MM.1S (cell line): ENCODE results near the gene HACE1.
"Not testable (repeated sequence)": the region's sequence is repeated elsewhere in the genome, so short reads cannot be mapped to it uniquely, and the experiment has no call there.

Experiments used
- DNase-seq: peaks from one replicate; pipeline ENCODE4 v3.0.0-alpha.2; 2015
- H2AFZ ChIP-seq: fragments of 300-600 bp; sonication (generic); 2 replicates; pipeline ENCODE4 v1.6.0; 2016; ENCODE audit warnings: antibody characterized with exemption, low read length
- H3F3A ChIP-seq: fragments of 300-600 bp; sonication (generic); 2 replicates; pipeline ENCODE4 v1.6.1; 2016; ENCODE audit warnings: mild to moderate bottlenecking, antibody characterized with exemption, low read length, moderate library complexity, mixed read lengths; ENCODE audit not compliant: insufficient read depth
- H3K27ac ChIP-seq: fragments of 300-600 bp; sonication (generic); 2 replicates; pipeline ENCODE4 v1.5.1; 2016; ENCODE audit warnings: mild to moderate bottlenecking, low read length
- H3K27me3 ChIP-seq: fragments of 300-600 bp; sonication (generic); replicated peaks from 2 replicates; pipeline ENCODE4 v1.6.0; 2016; ENCODE audit warnings: low read length; ENCODE audit not compliant: insufficient read depth
- H3K36me3 ChIP-seq: fragments of 300-600 bp; sonication (generic); replicated peaks from 2 replicates; pipeline ENCODE4 v1.6.1; 2016; ENCODE audit warnings: mild to moderate bottlenecking, low read length, mixed read lengths; ENCODE audit not compliant: insufficient read depth
- H3K4me1 ChIP-seq: fragments of 300-600 bp; sonication (generic); 2 replicates; pipeline ENCODE4 v1.6.1; 2016; ENCODE audit warnings: low read length, mixed read lengths
- H3K4me2 ChIP-seq: fragments of 300-600 bp; sonication (generic); 2 replicates; pipeline ENCODE4 v1.6.0; 2016; ENCODE audit warnings: low read depth, low read length
- H3K4me3 ChIP-seq: fragments of 300-600 bp; sonication (generic); 2 replicates; pipeline ENCODE4 v1.5.1; 2016; ENCODE audit warnings: low read length, mixed read lengths
- H3K79me2 ChIP-seq: fragments of 300-600 bp; sonication (generic); 2 replicates; pipeline ENCODE4 v1.6.1; 2016; ENCODE audit warnings: mixed run types, low read length, mixed read lengths
- H3K9ac ChIP-seq: fragments of 300-600 bp; sonication (generic); 2 replicates; pipeline ENCODE4 v1.6.1; 2016; ENCODE audit warnings: low read length, mixed read lengths
- H3K9me2 ChIP-seq: fragments of 300-600 bp; sonication (generic); replicated peaks from 2 replicates; pipeline ENCODE4 v1.6.1; 2016; ENCODE audit warnings: mild to moderate bottlenecking, low read length, mixed read lengths; ENCODE audit not compliant: insufficient read depth
- H3K9me3 ChIP-seq: fragments of 300-600 bp; sonication (generic); replicated peaks from 2 replicates; pipeline ENCODE4 v1.6.1; 2016; ENCODE audit warnings: mild to moderate bottlenecking, low read length, mixed read lengths; ENCODE audit not compliant: insufficient read depth
- H4K20me1 ChIP-seq: fragments of 300-600 bp; sonication (generic); 2 replicates; pipeline ENCODE4 v1.6.1; 2016; ENCODE audit warnings: mild to moderate bottlenecking, low read length, moderate library complexity, mixed read lengths; ENCODE audit not compliant: insufficient read depth
- EZH2 ChIP-seq: fragments of 300-600 bp; sonication (generic); optimal IDR thresholded peaks from 2 replicates; pipeline ENCODE3; 2017; ENCODE audit warnings: low read depth, mild to moderate bottlenecking, antibody characterized with exemption, low read length, mixed read lengths
- EZH2phosphoT487 ChIP-seq: fragments of 300-600 bp; sonication (generic); IDR thresholded peaks from 2 replicates; pipeline ENCODE4 v1.6.1; 2018; ENCODE audit warnings: antibody characterized with exemption, low read length
- TF ChIP-seq, protein P1 (sequence below): fragments of 300-600 bp; sonication (generic); IDR thresholded peaks from 2 replicates; pipeline ENCODE4 v1.5.1; 2016; ENCODE audit warnings: antibody characterized with exemption, low read length, mixed read lengths

Gene HACE1

DNA sequence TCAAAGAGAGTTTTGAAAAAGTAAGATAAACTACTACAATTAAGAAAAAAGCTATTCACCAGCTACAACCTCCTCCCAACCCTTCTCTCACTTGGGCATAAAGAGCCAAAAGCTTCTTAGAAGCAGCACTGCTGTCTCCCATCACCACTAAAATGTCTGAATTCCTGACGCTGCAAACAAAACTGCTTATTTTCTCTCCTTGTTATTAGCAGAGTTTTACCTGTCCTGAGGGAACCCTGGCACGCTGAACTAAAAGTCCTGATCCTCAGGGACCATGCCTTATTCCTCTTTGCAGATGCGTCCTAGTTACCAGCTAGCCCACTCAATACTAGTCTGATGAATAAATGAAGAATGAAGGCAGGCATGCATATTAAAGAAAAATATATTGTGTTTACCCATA is 1.1 kb downstream of the HACE1 start:
- Histone ChIP-seq H3K9me3 (no peaks in the 10 kb centered on the region), H3K4me3 (peak overlapping the region; percentile 78), H3K36me3 (no peaks in the 10 kb centered on the region), H2AFZ (peak overlapping the region; percentile 94), H3K4me1 (peaks cover 5% of the 10 kb centered on the region), H3K9ac (peak overlapping the region; percentile 74; the same call in 1 of the 2 replicates), H4K20me1 (no peaks in the 10 kb centered on the region), H3K4me2 (peak overlapping the region; percentile 44), H3K79me2 (0 out of 2 replicates have a peak, but pooled peaks cover 3% of the 10 kb centered on the region), H3F3A (no peaks in the 10 kb centered on the region), H3K27ac (no peak overlapping the region), H3K9me2 (no peaks in the 10 kb centered on the region), H3K27me3 (no peaks in the 10 kb centered on the region)
- TF ChIP-seq EZH2phosphoT487 (no peak), EZH2 (no peak)
- TF ChIP-seq, protein P1, sequence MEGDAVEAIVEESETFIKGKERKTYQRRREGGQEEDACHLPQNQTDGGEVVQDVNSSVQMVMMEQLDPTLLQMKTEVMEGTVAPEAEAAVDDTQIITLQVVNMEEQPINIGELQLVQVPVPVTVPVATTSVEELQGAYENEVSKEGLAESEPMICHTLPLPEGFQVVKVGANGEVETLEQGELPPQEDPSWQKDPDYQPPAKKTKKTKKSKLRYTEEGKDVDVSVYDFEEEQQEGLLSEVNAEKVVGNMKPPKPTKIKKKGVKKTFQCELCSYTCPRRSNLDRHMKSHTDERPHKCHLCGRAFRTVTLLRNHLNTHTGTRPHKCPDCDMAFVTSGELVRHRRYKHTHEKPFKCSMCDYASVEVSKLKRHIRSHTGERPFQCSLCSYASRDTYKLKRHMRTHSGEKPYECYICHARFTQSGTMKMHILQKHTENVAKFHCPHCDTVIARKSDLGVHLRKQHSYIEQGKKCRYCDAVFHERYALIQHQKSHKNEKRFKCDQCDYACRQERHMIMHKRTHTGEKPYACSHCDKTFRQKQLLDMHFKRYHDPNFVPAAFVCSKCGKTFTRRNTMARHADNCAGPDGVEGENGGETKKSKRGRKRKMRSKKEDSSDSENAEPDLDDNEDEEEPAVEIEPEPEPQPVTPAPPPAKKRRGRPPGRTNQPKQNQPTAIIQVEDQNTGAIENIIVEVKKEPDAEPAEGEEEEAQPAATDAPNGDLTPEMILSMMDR, result no peak
- DNase-seq, result no peak

DNA sequence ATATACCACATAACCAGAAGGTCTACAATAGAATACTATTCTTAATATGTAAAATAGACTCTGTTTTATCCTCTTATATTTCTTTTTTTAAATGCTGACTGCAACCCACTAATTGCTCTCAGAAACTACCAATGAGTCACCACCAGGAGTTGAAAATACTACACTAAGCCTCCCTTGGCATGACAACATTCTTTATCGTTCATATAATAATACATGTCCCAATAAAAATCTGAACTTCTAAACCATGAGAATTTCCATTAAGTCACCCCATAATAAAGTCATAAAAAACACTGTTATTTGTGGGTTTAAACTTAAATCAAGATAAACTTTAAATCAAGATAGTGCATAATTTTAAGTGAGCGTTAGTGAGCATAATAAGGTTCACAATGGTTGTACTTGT is 4.2 kb downstream of the HACE1 start:
- Histone ChIP-seq H4K20me1 (no peaks in the 10 kb centered on the region), H3K9me3 (no peaks in the 10 kb centered on the region), H3K4me2 (no peak overlapping the region), H3F3A (no peaks in the 10 kb centered on the region), H3K9ac (no peak overlapping the region), H3K9me2 (no peaks in the 10 kb centered on the region), H3K27me3 (no peaks in the 10 kb centered on the region), H3K79me2 (0 out of 2 replicates have a peak, but pooled peaks cover 3% of the 10 kb centered on the region), H2AFZ (no peak overlapping the region), H3K4me3 (no peak overlapping the region), H3K4me1 (peaks cover 5% of the 10 kb centered on the region), H3K36me3 (no peaks in the 10 kb centered on the region), H3K27ac (no peak overlapping the region)
- DNase-seq, result no peak
- TF ChIP-seq EZH2phosphoT487, result no peak
- no peak for TF ChIP-seq EZH2
- TF ChIP-seq, protein P1, result no peak

DNA sequence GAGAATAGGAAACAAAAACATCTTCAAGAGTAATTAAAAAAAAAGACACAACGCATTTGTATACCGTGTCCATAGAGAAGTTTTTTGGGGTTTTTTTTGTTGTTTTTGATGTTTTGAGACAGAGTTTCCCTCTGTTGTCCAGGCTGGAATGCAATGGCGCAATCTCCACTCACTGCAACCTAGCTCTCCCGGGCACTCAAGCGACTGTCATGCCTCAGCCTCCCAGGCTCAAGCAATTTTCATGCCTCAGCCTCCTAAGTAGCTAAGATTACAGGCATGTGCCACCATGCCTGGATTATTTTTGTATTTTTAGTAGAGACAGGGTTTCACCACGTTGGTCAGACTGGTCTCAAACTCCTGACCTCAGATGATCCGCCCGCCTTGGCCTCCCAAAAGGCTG is 12.0 kb downstream of the HACE1 start:
- not testable (repeated sequence) for DNase-seq, H4K20me1 ChIP-seq, H3K4me1 ChIP-seq, H3K27ac ChIP-seq, H3F3A ChIP-seq, H3K79me2 ChIP-seq, H3K4me3 ChIP-seq, H3K9me2 ChIP-seq, H2AFZ ChIP-seq, H3K4me2 ChIP-seq, H3K9ac ChIP-seq, H3K27me3 ChIP-seq, H3K9me3 ChIP-seq, H3K36me3 ChIP-seq

DNA sequence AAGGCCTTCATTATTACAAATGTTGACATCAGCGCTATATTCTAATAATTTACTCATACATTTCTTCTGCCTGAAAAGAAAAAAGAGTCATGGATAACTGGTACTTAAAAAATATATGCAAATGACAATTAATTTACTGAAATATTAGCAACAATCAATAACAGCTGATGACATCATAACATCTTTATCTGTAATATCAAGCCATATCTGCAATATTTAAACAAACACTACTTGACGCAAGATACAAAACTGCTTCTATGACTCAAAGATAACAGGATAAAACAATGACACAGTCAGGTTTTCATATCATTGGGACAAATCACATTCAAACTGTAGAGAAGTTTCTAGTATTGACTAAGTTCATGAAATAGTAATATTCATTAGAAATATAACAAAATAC is 16.5 kb downstream of the HACE1 start:
- no peak for TF ChIP-seq EZH2
- TF ChIP-seq, protein P1, result no peak
- TF ChIP-seq EZH2phosphoT487, result no peak
- no peaks in the 10 kb centered on the region for H3K36me3 ChIP-seq

More for the DNA sequence above, 16.5 kb downstream of the HACE1 start:
- H3K4me3 ChIP-seq, result no peak overlapping the region
- H3K4me1 ChIP-seq, result no peaks in the 10 kb centered on the region
- H3K79me2 ChIP-seq, result no peaks in the 10 kb centered on the region
- H2AFZ ChIP-seq, result no peak overlapping the region
- no peaks in the 10 kb centered on the region for H4K20me1 ChIP-seq
- H3K4me2 ChIP-seq, result no peak overlapping the region
- no peak overlapping the region for H3K9ac ChIP-seq
- DNase-seq, result no peak
- no peaks in the 10 kb centered on the region for H3K9me2 ChIP-seq
- no peaks in the 10 kb centered on the region for H3K9me3 ChIP-seq
- H3K27ac ChIP-seq, result no peak overlapping the region
- no peaks in the 10 kb centered on the region for H3K27me3 ChIP-seq
- no peaks in the 10 kb centered on the region for H3F3A ChIP-seq
